Germinal center (tissue), 1 donor: ENCODE measurements around the gene HLA-B.
"Not testable (repeated sequence)": the region's sequence is repeated elsewhere in the genome, so short reads cannot be mapped to it uniquely, and the experiment has no call there.

Experiments
- DNase-seq: peaks from one replicate; pipeline ENCODE4 v3.0.0; 2012; ENCODE audit warnings: mixed read lengths, low spot score

The HLA-B gene

GRCh38 chr6:31356946-31357466, at the start of gene HLA-B:
TSS of gene HLA-B (minus strand) at chr6:31357179. CDS start at chr6:31357158, 21 bp downstream.
- DNase-seq = peak; percentile 93

- no peak for DNase-seq
Measured at GRCh38 chr6:31405996-31406395, 49.0 kb upstream of the HLA-B start.

- not testable (repeated sequence) for DNase-seq
Measured at GRCh38 chr6:31404061-31404364, 47.0 kb upstream of the HLA-B start.

- DNase-seq = peak; percentile 91
Measured at GRCh38 chr6:31403283-31404060, 46.5 kb upstream of the HLA-B start, which contains the start of gene MICA. TSS of gene MICA (plus strand) at chr6:31403595. CDS start at chr6:31403633, 38 bp downstream.

GRCh38 chr6:31402324-31403282, 45.6 kb upstream of the HLA-B start:
- DNase-seq = peak; percentile 42

- no peak for DNase-seq
Measured at GRCh38 chr6:31401403-31401802, 44.4 kb upstream of the HLA-B start.

- peak; percentile 71 for DNase-seq
Measured at GRCh38 chr6:31400467-31401289, 43.7 kb upstream of the HLA-B start.

- peak; percentile 66 for DNase-seq
Measured at GRCh38 chr6:31399589-31400466, 42.8 kb upstream of the HLA-B start.

GRCh38 chr6:31397901-31398525, 41.0 kb upstream of the HLA-B start:
- no peak for DNase-seq

- DNase-seq = not testable (repeated sequence)
Measured at GRCh38 chr6:31397153-31397499, 40.1 kb upstream of the HLA-B start.

GRCh38 chr6:31396422-31397152, 39.6 kb upstream of the HLA-B start:
- DNase-seq = peak; percentile 74

GRCh38 chr6:31395832-31396231, 38.9 kb upstream of the HLA-B start:
- DNase-seq = no peak

GRCh38 chr6:31394381-31394780, 37.4 kb upstream of the HLA-B start:
- no peak for DNase-seq

- DNase-seq = no peak
Measured at GRCh38 chr6:31393932-31394331, 37.0 kb upstream of the HLA-B start.

GRCh38 chr6:31389802-31390132, 32.8 kb upstream of the HLA-B start:
- DNase-seq = not testable (repeated sequence)

GRCh38 chr6:31388916-31389801, 32.2 kb upstream of the HLA-B start:
- DNase-seq = not testable (repeated sequence)

- no peak for DNase-seq
Measured at GRCh38 chr6:31386977-31387376, 30.0 kb upstream of the HLA-B start.

- DNase-seq = no peak
Measured at GRCh38 chr6:31386099-31386498, 29.1 kb upstream of the HLA-B start.

GRCh38 chr6:31385041-31385440, 28.1 kb upstream of the HLA-B start:
- no peak for DNase-seq
